Stimulated activated CD4-positive, alpha-beta T cell treated with anti-CD3 and anti-CD28 coated beads, Interleukin-12 subunit alpha, Interleukin-12 subunit beta, amount 100 ng/mL, for 48 hours (primary cell): ENCODE measurements around the gene COPZ1.

Experiments
- DNase-seq, 3 donors: peaks; one replicate each; pipeline ENCODE4 v3.0.0-alpha.2; 2020; ENCODE audit warnings: low read depth in 2 of 3, low spot score in 1 of 3

COPZ1 gene

GRCh38 chr12:54358191-54358944 is 33.4 kb downstream of the COPZ1 start:
- DNase-seq = no peak

- peak; percentile 88 to 91 (median 91) for DNase-seq
Observed at GRCh38 chr12:54358945-54359761, 34.2 kb downstream of the COPZ1 start.

DNA sequence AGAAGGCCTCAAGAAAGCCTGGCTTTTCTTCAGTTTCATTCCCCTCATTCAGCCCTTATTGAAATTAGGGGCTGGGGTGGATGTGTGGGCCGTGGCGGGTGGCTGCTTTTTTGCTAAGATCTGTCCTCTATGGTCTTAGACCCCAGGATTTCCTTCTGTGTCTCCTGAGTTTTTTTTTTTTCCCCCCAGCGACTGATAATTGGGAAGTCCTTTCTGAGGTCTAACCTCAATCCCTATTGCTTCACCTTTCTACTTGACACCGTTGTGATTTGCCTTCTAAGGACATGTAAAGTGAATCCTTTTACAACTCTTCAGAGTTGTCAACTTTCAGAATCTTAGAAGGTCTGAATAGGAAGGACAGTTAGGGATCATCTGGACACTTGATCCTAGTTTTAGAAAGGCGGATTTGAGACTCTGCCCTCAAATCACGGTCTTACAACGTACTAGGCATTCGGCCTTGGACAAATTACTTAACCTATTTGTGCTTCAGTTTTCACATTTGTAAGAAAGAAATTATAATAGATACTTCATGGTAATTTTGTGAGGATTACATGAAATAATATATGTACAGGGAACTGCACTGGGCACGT is 34.9 kb downstream of the COPZ1 start:
- no peak for DNase-seq

GRCh38 chr12:54360717-54361456 is 36.0 kb downstream of the COPZ1 start:
- DNase-seq = peak in 1 of 3 donors; percentile 55

DNA sequence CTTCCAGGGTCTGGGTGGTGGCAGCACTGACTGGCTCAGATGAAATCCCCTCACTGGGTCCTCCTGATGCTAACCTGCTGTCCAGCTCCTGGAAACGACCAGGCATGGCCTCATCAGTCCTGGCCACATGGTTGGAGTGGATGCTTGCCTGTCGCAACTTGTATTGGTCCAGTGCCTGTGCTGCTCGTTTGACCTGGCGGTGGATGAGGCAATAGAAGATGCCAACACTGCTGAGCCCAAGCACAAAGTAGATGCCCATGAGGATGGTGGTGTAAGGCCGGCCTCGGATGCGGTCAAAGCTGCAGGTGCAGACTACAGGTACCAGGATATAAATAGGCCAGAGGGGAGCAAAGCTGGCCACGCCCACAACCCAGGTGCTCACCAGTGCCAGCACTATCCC is 38.1 kb downstream of the COPZ1 start:
- DNase-seq = no peak

DNA sequence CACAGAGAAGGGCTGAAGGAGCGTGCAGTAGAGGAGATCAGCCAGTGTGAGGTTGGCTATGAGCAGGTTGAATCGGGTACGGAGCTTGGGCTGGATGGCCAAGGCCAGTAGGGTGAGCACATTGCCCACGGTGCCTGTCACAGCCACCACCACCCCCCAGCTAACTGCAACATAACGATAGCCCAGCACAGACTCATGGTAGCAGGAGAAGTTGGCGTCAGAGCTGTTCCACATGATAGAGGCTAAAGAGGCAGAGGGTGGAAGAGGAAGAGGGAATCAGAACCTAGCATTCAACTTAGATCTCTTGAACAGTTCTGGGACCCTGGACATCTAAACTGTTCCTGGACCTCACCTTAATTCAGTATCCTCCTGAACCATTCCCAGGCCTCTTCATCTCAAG is 38.7 kb downstream of the COPZ1 start:
- DNase-seq = no peak

DNA sequence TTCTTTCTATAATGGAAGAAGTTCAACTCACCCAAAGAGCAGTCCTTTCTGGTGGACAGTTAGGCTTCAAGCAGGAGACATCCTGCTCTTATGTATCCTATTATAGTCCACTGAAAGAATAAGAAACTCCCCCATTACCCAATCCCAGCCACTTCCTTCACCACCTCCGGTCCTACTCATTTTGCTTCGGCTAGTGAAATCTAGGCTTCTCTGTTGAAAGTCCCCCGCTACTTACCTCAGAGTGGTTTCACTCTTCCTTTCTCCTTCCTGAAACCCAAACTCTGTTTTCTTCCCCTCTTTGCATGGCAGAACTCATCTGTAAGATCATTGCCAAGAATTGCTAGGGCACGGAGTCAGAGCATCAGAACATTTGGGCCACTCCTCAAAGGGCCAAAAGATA is 39.5 kb downstream of the COPZ1 start, which contains the start of gene GPR84:
Gene GPR84 (minus strand): TSS at position 74 of the 400 bp plus-strand sequence. CDS start 635 bp downstream, outside the sequence.
- no peak for DNase-seq

- no peak for DNase-seq
Observed at GRCh38 chr12:54368025-54368708, 43.2 kb downstream of the COPZ1 start.

DNA sequence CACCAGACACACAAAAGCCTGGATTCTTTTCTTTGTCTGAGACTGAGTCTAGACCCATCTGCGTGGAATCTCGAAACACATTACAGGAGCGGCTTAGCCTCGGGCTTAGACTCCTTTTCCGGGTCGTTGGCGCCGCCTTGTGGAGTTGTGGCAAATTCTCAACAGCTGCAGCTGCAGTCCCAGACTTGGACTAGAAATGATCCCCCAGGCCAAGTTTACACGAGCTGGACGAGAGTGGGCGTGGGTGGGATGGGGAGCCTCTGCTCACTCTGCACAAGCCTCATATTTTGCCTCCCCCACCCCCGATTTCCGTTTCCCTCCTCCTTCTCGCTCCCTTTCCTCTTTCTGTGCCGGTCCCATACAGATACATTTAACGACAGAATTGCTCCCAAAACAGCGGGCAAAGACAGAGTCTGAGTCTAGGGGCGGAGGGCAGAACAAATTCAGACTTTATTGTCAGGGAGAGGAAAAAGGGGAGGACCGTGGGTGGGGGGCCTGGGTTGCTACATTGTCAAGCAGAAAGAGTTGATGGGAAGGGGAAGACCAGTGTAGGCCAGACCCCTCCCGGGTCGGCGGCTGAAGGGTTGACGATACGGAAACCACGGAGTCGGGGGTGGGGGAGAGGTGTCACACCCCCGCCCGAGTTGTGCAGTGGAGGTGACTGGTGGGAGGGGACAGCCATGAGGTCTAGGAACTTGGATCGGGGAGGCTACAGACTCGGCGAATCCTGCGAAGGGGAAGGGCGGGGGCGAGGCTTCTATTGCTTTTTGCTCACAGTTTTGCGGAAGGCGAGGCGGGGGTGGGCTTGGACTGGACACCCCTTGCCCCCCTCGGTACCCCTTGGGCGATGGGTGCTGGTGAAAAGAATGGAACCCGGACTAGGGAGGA is 44.0 kb downstream of the COPZ1 start:
- peak; percentile 83 to 94 (median 86) for DNase-seq

GRCh38 chr12:54369597-54370131 is 44.7 kb downstream of the COPZ1 start:
- DNase-seq = no peak

DNA sequence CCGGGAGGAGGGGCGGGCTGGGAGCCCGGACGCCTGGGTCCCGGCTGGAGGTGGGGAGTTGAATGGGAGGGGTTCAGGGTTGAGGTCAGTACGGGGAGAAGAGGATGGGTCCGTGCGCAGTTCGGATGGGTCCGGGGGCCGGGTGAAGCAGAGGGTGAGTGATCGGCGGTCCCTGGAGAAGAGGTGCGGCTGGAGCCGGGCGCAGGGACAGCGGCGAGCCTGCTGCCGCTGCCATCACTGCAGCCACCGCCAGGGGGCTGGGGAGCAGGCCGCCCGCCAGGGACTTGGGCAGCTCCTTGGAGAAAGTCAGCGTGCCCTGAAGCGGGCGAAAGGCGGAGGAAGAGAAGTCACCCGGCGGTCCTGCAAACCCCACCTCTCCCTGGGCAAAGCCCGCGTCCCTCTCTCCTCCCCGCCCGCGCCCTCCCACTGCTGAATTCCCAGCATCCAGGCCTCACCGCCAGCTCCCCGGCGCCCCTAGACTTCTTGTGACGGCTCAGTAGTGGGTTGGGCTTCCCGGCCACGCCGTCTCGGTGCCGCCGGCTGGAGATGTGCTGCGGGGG is 45.3 kb downstream of the COPZ1 start:
- no peak for DNase-seq

GRCh38 chr12:54371328-54372112 is 46.6 kb downstream of the COPZ1 start:
- DNase-seq = no peak

DNA sequence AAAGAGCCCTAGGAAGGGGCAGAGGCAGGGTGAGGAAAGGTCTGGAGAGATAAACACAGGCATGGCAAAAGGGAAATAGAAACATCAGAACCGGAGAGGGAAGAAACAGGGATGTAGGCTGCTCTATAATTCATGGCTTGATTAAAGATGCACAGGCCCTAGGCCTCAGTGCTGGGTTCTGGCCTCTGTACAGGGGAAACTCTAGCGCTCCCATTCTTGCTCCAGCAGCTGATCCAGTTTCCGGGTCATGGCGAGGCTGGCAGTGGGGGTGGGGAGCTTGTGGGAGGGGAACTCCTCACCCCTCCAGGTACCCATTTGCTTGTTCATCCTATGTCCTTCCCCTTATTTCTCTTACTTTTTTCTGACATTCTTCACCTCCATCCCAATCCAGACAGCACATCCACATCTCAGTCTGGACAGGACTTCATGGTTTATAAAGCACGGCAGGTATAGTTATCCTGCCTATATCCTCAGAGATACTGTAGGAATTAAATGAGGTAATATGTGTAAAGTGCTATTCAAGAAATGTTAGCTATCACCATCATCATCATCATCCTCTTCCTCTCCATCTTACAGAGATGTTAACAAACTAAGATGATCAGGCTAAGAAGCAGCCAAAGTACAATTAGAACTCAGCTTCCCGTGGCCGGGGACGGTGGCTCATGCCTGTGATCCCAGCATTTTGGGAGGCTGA is 47.3 kb downstream of the COPZ1 start:
- no peak for DNase-seq

- no peak for DNase-seq
Observed at GRCh38 chr12:54373649-54374561, 49.0 kb downstream of the COPZ1 start.

GRCh38 chr12:54374562-54375258 is 49.8 kb downstream of the COPZ1 start:
- DNase-seq = no peak

GRCh38 chr12:54375259-54375579 is 50.3 kb downstream of the COPZ1 start:
- DNase-seq = no peak
